Smooth muscle cell (in vitro differentiated cells): Measurements from ENCODE around the gene CLHC1. TPM values are rescaled to one million over a fixed set of nuclear protein-coding genes. Genes with fewer than 3 reads are reported as not detected.
A peak's percentile ranks its signal among the peaks of the same experiment; 100 is the strongest.

Experiments used
- DNase-seq: peaks from one replicate; lab custom pipeline; 2025; ENCODE audit not compliant: unreplicated experiment; lab: John Stamatoyannopoulos, UW
- H2AFZ ChIP-seq: fragments of 200-600 bp; sonication (generic); 2 replicates; pipeline ENCODE4 v1.6.0; 2016; ENCODE audit warnings: antibody characterized with exemption, low read depth, mild to moderate bottlenecking
- H3F3A ChIP-seq: fragments of 200-600 bp; sonication (generic); 2 replicates; pipeline ENCODE4 v1.6.0; 2017; ENCODE audit warnings: antibody characterized with exemption, low read depth
- H3K27ac ChIP-seq: fragments of 200-600 bp; sonication (generic); 2 replicates; pipeline ENCODE4 v1.5.1; 2016; ENCODE audit warnings: low read depth, mild to moderate bottlenecking
- H3K27me3 ChIP-seq: fragments of 200-600 bp; sonication (generic); 2 replicates; pipeline ENCODE4 v1.6.1; 2016; ENCODE audit warnings: low read depth, mild to moderate bottlenecking
- H3K36me3 ChIP-seq: fragments of 200-600 bp; sonication (generic); 2 replicates; pipeline ENCODE4 v1.5.1; 2016; ENCODE audit warnings: low read depth
- H3K4me1 ChIP-seq: fragments of 200-600 bp; sonication (generic); 2 replicates; pipeline ENCODE4 v1.5.1; 2016; ENCODE audit warnings: low read depth
- H3K4me2 ChIP-seq: fragments of 200-600 bp; sonication (generic); 2 replicates; pipeline ENCODE4 v1.6.0; 2016; ENCODE audit warnings: mild to moderate bottlenecking
- H3K4me3 ChIP-seq: fragments of 200-600 bp; sonication (generic); 2 replicates; pipeline ENCODE4 v1.5.1; 2016; ENCODE audit warnings: mild to moderate bottlenecking
- H3K79me2 ChIP-seq: fragments of 200-600 bp; sonication (generic); 2 replicates; pipeline ENCODE4 v1.6.0; 2016; ENCODE audit warnings: low read depth, mild to moderate bottlenecking
- H3K9ac ChIP-seq: fragments of 200-600 bp; sonication (generic); 2 replicates; pipeline ENCODE4 v1.6.0; 2016; ENCODE audit warnings: low read depth
- H3K9me3 ChIP-seq: fragments of 200-600 bp; sonication (generic); replicated peaks from 2 replicates; pipeline ENCODE4 v1.5.1; 2016; ENCODE audit warnings: low read depth
- H4K20me1 ChIP-seq: fragments of 200-600 bp; sonication (generic); 2 replicates; pipeline ENCODE4 v1.6.0; 2016; ENCODE audit warnings: low read depth
- WGBS: methylation state at CpG from one replicate; pipeline ENCODE4 v1.1.7; 2016; ENCODE audit warnings: low lambda C conversion rate; 5-methylcytosine and 5-hydroxymethylcytosine counted together
- polyA plus RNA-seq: library from polyadenylated mRNA; unstranded; fragments of >200 nt; fragmentation: Nextera tagmentation; extraction: Ambion mirVana; gene quantifications from 2 replicates; pipeline ENCODE4 v1.2.1, GENCODE V29; 2016
- total RNA-seq: library from RNA; depleted of rRNA; stranded (reverse); fragments of >200 nt; gene quantifications from 2 replicates; pipeline ENCODE4 v1.2.3, GENCODE V29; 2014
- TF ChIP-seq, protein P1 (sequence below): fragments of 200-600 bp; sonication (generic); IDR thresholded peaks from 2 replicates; pipeline ENCODE4 v1.5.1; 2017; ENCODE audit warnings: borderline replicate concordance, mild to moderate bottlenecking, antibody characterized with exemption; ENCODE audit not compliant: insufficient read depth, poor library complexity, severe bottlenecking

The CLHC1 gene
- total and polyA plus RNA-seq, 2 experiments from 2014 or later: 10.0 to 14.4 TPM

DNA sequence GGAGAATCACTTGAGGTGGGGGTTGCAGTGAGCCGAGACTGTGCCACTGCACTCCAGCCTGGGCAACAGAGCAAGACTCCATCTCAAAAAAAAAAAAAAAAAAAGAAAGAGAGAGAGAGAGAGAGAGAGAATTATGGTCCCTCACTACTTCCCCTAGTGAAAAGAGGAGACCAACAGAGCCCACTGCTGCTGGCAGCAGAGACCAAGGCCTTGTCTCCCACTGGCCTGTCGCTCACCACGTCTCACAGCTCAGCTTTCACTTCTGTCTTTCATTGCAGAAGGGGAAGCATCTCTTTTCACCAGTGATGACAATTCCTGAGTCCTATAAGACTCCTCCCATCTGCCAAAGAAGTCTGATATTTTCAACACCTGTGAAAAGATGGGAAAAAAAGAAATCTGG lies 81.3 kb downstream of the CLHC1 start:
- peaks cover 5% of the 10 kb centered on the region for H4K20me1 ChIP-seq
- no peaks in the 10 kb centered on the region for H3K9me3 ChIP-seq
- no peaks in the 10 kb centered on the region for H3K79me2 ChIP-seq
- no peak overlapping the region for H3K9ac ChIP-seq
- H3K4me3 ChIP-seq: no peak overlapping the region
- H2AFZ ChIP-seq: no peak overlapping the region
- peaks cover 16% of the 10 kb centered on the region for H3K4me1 ChIP-seq
- no peak overlapping the region for H3K4me2 ChIP-seq
- DNase-seq: no peak
- H3K27ac ChIP-seq: no peak overlapping the region
- TF ChIP-seq, protein P1, sequence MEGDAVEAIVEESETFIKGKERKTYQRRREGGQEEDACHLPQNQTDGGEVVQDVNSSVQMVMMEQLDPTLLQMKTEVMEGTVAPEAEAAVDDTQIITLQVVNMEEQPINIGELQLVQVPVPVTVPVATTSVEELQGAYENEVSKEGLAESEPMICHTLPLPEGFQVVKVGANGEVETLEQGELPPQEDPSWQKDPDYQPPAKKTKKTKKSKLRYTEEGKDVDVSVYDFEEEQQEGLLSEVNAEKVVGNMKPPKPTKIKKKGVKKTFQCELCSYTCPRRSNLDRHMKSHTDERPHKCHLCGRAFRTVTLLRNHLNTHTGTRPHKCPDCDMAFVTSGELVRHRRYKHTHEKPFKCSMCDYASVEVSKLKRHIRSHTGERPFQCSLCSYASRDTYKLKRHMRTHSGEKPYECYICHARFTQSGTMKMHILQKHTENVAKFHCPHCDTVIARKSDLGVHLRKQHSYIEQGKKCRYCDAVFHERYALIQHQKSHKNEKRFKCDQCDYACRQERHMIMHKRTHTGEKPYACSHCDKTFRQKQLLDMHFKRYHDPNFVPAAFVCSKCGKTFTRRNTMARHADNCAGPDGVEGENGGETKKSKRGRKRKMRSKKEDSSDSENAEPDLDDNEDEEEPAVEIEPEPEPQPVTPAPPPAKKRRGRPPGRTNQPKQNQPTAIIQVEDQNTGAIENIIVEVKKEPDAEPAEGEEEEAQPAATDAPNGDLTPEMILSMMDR: no peak
- H3K36me3 ChIP-seq: no peaks in the 10 kb centered on the region
- peaks cover 15% of the 10 kb centered on the region for H3F3A ChIP-seq
- no peaks in the 10 kb centered on the region for H3K27me3 ChIP-seq
- 99% methylated on average over 3 of the region's 3 CpGs for WGBS

DNA sequence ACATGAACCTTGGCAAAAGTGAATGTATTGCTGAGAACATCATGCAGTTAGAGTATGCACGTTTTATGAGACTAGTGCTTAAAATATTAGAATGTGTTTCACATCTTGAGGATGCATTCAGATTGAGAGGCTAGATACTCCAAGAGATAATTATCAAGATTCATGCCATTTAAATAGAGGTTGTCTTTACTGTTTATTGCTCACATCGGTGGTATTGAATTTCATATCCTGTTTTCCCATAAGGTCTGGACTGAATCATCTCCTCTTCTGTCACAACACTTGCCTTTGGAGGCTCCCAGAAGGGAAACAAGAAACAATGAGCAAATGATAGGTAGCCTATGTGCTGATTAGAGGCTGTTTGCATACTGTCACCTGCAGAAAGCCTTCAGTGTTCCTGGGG lies 83.8 kb downstream of the CLHC1 start:
- Histone ChIP-seq H3K9me3 (no peaks in the 10 kb centered on the region), H3K4me1 (no peaks in the 10 kb centered on the region), H3K36me3 (no peaks in the 10 kb centered on the region), H3K27ac (peak overlapping the region; percentile 37), H3K4me2 (no peak overlapping the region), H3F3A (no peaks in the 10 kb centered on the region), H2AFZ (no peak overlapping the region), H3K27me3 (no peaks in the 10 kb centered on the region), H3K9ac (no peak overlapping the region), H4K20me1 (no peaks in the 10 kb centered on the region), H3K4me3 (no peak overlapping the region), H3K79me2 (no peaks in the 10 kb centered on the region)
- no peak for DNase-seq
- WGBS: 50% methylated on average over 2 of the region's 2 CpGs
- TF ChIP-seq, protein P1: no peak

DNA sequence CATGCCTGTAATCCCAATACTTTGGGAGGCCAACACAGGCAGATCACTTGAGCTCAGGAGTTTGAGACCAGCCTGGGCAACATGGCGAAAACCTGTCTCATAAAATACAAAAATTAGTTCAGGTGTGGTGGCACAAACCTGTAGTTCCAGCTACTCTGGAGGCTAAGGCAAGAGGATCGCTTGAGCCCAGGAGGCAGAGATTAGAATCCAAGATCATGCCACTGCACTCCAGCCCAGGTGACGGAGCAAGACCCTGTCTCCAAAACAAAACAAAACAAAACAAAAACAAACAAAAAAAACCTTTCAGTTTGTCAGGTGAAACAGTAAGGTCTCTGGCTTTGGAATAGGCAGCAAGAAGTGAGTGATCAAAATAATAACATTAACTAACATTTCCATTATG lies 84.6 kb downstream of the CLHC1 start:
- Histone ChIP-seq H2AFZ (no peak overlapping the region), H3K4me3 (no peak overlapping the region), H3K9ac (no peak overlapping the region), H3K27ac (no peak overlapping the region), H3K4me1 (no peaks in the 10 kb centered on the region), H3K36me3 (no peaks in the 10 kb centered on the region), H3K9me3 (no peaks in the 10 kb centered on the region), H3F3A (no peaks in the 10 kb centered on the region), H3K4me2 (no peak overlapping the region), H4K20me1 (no peaks in the 10 kb centered on the region), H3K79me2 (no peaks in the 10 kb centered on the region), H3K27me3 (no peaks in the 10 kb centered on the region)
- TF ChIP-seq, protein P1: no peak
- no peak for DNase-seq
- 93% methylated on average over 3 of the region's 3 CpGs for WGBS

DNA sequence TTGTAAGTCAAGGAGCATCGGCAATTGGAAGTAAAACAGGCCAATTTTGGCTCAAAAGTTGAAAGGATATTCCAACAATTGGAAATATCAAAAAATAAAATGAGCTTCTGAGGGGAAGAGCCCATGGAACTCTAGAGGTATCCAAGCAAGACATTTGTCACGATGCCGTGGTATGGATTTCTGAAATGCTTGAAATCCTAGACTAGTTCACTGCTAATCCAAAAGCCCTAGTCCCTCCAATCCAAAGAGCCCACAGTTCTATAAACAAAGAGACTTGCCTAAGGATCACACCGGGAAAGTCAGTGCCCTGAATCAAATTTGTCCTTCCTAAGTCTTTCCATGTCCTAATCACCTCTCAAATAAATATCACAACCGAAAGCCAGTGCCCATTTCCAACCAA lies 85.1 kb downstream of the CLHC1 start:
- Histone ChIP-seq H3K36me3 (no peaks in the 10 kb centered on the region), H2AFZ (no peak overlapping the region), H3K27ac (no peak overlapping the region), H3K27me3 (no peaks in the 10 kb centered on the region), H4K20me1 (no peaks in the 10 kb centered on the region), H3K4me3 (no peak overlapping the region), H3K4me1 (no peaks in the 10 kb centered on the region), H3K9ac (no peak overlapping the region), H3K79me2 (no peaks in the 10 kb centered on the region), H3F3A (no peaks in the 10 kb centered on the region), H3K9me3 (no peaks in the 10 kb centered on the region), H3K4me2 (no peak overlapping the region)
- no peak for DNase-seq
- TF ChIP-seq, protein P1: no peak
- WGBS: 84% methylated on average over 5 of the region's 5 CpGs
